Heart left ventricle (tissue), 13 donors: ENCODE measurements around the gene RAB8A.

Experiments used
- CTCF ChIP-seq, 12 donors: fragments of 200-600 bp; sonication (generic) in 4 of 12; IDR thresholded peaks; one replicate each; pipeline versions ENCODE4 v1.5.0 to v1.8.0; 2018 to 2022; ENCODE audit warnings: antibody characterized with exemption in 12 of 12, mild to moderate bottlenecking in 5 of 12
- POLR2A ChIP-seq, 2 donors: fragments of 450-650 bp; IDR thresholded peaks; one replicate each; pipeline ENCODE4 v1.6.1; 2017; ENCODE audit warnings: antibody characterized with exemption in 2 of 2, mild to moderate bottlenecking in 2 of 2, moderate library complexity in 2 of 2
- donor health status: ischemic (EF 13 %, LVEDD 7.1; RV severe dilation, severe dysfunction).
- donor health status: DM: no; HTN: yes; CAD: no.
- donor health status: DM: no; HTN: no; CAD: no.
- donor health status: ischemic (EF 25% LVEDD 6.9; RV normal size, moderate dysfunction).
- donor health status: ischemic (EF 25% LVEDD 5.7; RV mildly dilated, moderate dysfunction).
- donor health status: ischemic (EF 35%, LVEDD 5.7; RV mildly dilated, moderate dysfunction).
- donor health status: nonischemic (EF 11% LVEDD 7.7; RV severe dilation, severe dysfunction).
- donor health status: DM: yes; HTN: yes; CAD: no.
- donor health status: PGD.
- donor health status: ischemic (EF 29% LVEDD 5.4; RV normal size, mild dysfunction).
- donor health status: nonischemic (EF 23%, LVEDD 6.1; RV moderate dilation, normal function).

GRCh38 chr19:16156904-16157303 lies 45.2 kb downstream of the RAB8A start:
- TF ChIP-seq POLR2A (IDR thresholded peaks at IDR 0.05) (no peak), CTCF (IDR thresholded peaks at IDR 0.05) (no peak)
